Testis (tissue), 3 donors: Measurements from ENCODE around the gene GPX2. TPM values are rescaled to one million over a fixed set of nuclear protein-coding genes. Genes with fewer than 3 reads are reported as not detected.

Experiments
- DNase-seq: peaks from one replicate; pipeline ENCODE4 v3.0.0-alpha.2; 2019
- H3K27ac ChIP-seq, 2 donors: fragments of 200-600 bp; sonication (generic); one replicate each; pipeline ENCODE4 v1.5.1; 2019
- H3K27me3 ChIP-seq: fragments of 200-600 bp; sonication (generic); one replicate; pipeline ENCODE4 v1.5.1; 2019
- H3K36me3 ChIP-seq: fragments of 200-600 bp; sonication (generic); one replicate; pipeline ENCODE4 v1.5.1; 2017; ENCODE audit warnings: low read depth; ENCODE audit errors: missing control alignments
- H3K4me1 ChIP-seq: fragments of 200-600 bp; sonication (generic); one replicate; pipeline ENCODE4 v1.5.1; 2019
- H3K4me3 ChIP-seq, 2 donors: fragments of 200-600 bp; sonication (generic); one replicate each; pipeline ENCODE4 v1.5.1; 2017 to 2019
- H3K9me3 ChIP-seq: fragments of 200-600 bp; sonication (generic); one replicate; pipeline ENCODE4 v1.5.1; 2017
- CTCF ChIP-seq, 3 experiments: fragments of 450-650 bp in 2 of 3; fragments of 200-600 bp in 1 of 3; sonication (generic) in 1 of 3; IDR thresholded peaks; one replicate each; pipeline ENCODE4 v1.5.1; 2016 to 2019; ENCODE audit warnings: antibody characterized with exemption in 3 of 3, mild to moderate bottlenecking in 2 of 3, moderate library complexity in 1 of 3
- POLR2A ChIP-seq: fragments of 450-650 bp; IDR thresholded peaks from one replicate; pipeline ENCODE4 v1.6.1; 2017; ENCODE audit warnings: antibody characterized with exemption, mild to moderate bottlenecking, moderate library complexity
- WGBS, 2 donors: methylation state at CpG; one replicate each; pipeline ENCODE4 v1.1.5; 2018; 5-methylcytosine and 5-hydroxymethylcytosine counted together
- intact Hi-C: fragments of 100-400 bp; cut with DNase I; formaldehyde crosslinking; loops from one replicate; pipeline ENCODE4 v1.15.1; 2023; ENCODE audit warnings: low total_unique reads
- polyA plus RNA-seq: library from polyadenylated mRNA; stranded (reverse); fragments of 350-450 nt; fragmentation: Illumina TruSeq; extraction: RNeasy Lipid Tissue Mini Kit (QIAGEN cat#74804); gene quantifications from one replicate; pipeline ENCODE4 v1.2.3, GENCODE V29; 2014; ENCODE audit warnings: low read depth, low replicate concordance; ENCODE audit not compliant: insufficient read depth
- total RNA-seq, 2 donors: library from RNA; depleted of rRNA; stranded (reverse); fragments of >200 nt; gene quantifications; one replicate each; pipeline ENCODE4 v1.2.3, GENCODE V29; 2016

The GPX2 gene
- total and polyA plus RNA-seq, 3 donors from 2014 or later = 0.99 to 1.9 TPM; not detected in 1

DNA sequence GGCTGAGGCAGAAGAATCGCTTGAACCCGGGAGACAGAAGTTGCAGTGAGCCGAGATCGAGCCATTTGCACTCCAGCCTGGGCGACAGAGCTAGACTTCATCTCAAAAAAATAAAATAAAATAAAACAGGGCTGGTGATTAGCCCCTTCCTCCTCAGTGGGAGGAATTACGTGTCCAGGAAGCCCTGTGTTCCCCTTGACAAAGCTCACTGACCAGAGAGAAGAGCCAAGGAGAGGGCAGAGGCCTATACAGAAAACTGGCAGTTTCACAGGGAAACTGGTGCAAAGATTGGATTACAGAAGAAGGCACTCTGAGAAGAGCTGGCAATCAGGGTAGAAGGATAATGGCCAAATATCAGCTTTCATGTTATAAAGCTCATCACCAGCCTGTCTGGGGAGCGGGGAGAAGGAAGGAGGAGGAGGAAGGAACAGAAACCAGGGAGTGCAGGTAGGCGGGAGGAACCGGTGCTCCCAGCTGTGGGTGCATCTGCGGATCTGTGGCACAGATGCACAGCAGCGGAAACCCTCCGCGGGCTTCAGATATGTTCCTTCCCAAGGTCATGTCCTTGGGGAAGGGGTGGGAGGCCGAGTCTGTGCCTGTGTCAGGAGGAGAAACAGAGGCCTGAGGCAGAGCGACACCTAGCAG, 22.9 kb upstream of the GPX2 start:
- no peak for TF ChIP-seq CTCF (IDR thresholded peaks at IDR 0.05)
- no peak for DNase-seq
- intact Hi-C loops = no loop called here
- Histone ChIP-seq H3K36me3 (no peaks in the 10 kb centered on the region), H3K27ac (no peak overlapping the region), H3K4me3 (no peak overlapping the region), H3K27me3 (no peaks in the 10 kb centered on the region), H3K9me3 (no peaks in the 10 kb centered on the region), H3K4me1 (no peaks in the 10 kb centered on the region)
- 60 to 71% methylated on average over 13 to 15 of the region's 15 CpGs for WGBS, 2 donors

DNA sequence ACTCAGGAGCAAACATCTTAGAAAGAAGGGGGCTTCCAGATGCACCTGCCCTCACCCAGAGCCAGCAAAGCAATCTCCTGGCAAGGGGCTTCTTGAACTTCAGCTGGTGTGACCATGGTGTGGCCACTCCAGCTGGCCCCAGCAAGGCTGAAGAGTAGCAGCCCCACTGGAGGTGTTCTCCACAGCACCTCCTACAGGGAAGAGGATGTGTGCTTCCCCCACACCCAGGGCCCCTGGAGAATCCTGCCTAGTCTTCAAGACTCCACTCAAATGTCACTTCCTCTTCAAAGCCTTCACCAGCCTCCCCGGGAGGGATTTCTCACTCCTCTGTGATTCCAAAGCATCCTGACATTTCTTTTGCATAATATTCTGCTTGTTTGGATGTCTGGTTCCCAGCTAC, 21.1 kb upstream of the GPX2 start:
- DNase-seq = no peak
- Histone ChIP-seq H3K4me3 (no peak overlapping the region), H3K36me3 (no peaks in the 10 kb centered on the region), H3K9me3 (no peaks in the 10 kb centered on the region), H3K4me1 (no peaks in the 10 kb centered on the region), H3K27ac (no peak overlapping the region), H3K27me3 (no peaks in the 10 kb centered on the region)
- WGBS, 2 donors = 69 to 75% methylated on average over 1 of the region's 1 CpG
- intact Hi-C loops = no loop called here
- no peak for TF ChIP-seq POLR2A

DNA sequence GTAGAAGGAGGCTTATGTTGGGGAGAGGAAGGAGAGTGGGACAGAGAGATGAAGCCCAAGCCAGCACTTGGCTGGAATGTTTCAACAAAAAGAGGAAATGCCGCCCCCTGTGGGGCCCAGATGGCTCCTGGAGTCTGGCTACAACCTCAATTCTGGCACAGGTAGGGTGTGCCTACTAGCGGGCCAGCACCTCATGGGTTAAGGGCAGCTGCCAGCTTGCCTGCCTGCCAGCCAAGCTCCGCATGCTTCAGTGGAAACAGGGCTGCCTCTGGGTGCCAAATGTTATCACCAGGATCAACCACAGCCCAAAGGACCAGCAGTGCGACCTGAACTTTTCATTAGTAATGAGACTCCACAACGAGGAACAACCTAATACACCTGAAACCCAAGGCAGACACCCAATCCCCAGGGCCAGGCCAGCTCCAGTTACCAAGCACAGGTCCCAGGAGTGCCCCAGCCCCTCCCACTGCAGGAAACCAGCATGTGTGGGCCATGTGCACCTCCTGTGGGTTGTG, 18.3 kb upstream of the GPX2 start:
- 80 to 85% methylated on average over 4 to 5 of the region's 5 CpGs for WGBS, 2 donors
- no peak for DNase-seq
- intact Hi-C loops = no loop called here
- no peaks in the 10 kb centered on the region for H3K9me3 ChIP-seq
- H3K27me3 ChIP-seq = no peaks in the 10 kb centered on the region
- TF ChIP-seq POLR2A (no peak), CTCF (IDR thresholded peaks at IDR 0.05) (no peak)
- H3K4me1 ChIP-seq = no peaks in the 10 kb centered on the region
- no peaks in the 10 kb centered on the region for H3K36me3 ChIP-seq
- no peak overlapping the region for H3K4me3 ChIP-seq
- no peak overlapping the region for H3K27ac ChIP-seq

DNA sequence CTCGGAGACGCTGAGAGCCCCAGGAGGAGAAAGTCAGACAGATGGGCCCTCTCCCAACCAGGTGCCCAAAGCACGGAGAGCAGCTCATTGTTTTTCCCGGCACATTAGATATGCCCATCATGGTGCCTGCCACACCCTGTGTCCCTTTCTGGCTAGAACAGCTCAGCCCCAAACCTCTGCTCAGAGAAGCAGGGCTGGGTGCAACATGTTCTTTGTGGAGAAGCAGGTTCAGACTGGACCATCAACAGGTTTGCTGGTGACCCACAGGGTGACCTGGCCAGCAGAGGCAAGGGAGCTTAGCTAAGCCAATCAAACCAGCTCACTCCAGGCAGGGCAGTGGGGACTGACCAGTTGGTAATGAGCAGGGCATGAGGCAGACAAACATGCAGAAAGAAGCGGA, 16.2 kb upstream of the GPX2 start:
- Histone ChIP-seq H3K4me3 (no peak overlapping the region), H3K36me3 (no peaks in the 10 kb centered on the region), H3K9me3 (no peaks in the 10 kb centered on the region), H3K4me1 (no peaks in the 10 kb centered on the region), H3K27me3 (no peaks in the 10 kb centered on the region), H3K27ac (no peak overlapping the region)
- no peak for TF ChIP-seq CTCF (IDR thresholded peaks at IDR 0.05)
- no peak for TF ChIP-seq POLR2A
- DNase-seq = no peak
- WGBS, 2 donors = 92 to 98% methylated on average over 5 of the region's 5 CpGs
- intact Hi-C loops = no loop called here

- H3K9me3 ChIP-seq = no peaks in the 10 kb centered on the region
- no peaks in the 10 kb centered on the region for H3K27me3 ChIP-seq
- TF ChIP-seq CTCF (IDR thresholded peaks at IDR 0.05) (no peak), POLR2A (no peak)
- no peak for DNase-seq
- no peaks in the 10 kb centered on the region for H3K36me3 ChIP-seq
- no peaks in the 10 kb centered on the region for H3K4me1 ChIP-seq
- no peak overlapping the region for H3K4me3 ChIP-seq
- no peak overlapping the region for H3K27ac ChIP-seq
- WGBS, 2 donors = 87 to 100% methylated on average over 2 of the region's 2 CpGs
- intact Hi-C loops = no loop called here
Measured at GRCh38 chr14:64958201-64958600, 15.7 kb upstream of the GPX2 start.
